ENCODE data around the gene OCA2. TPM values are rescaled to one million over a fixed set of nuclear protein-coding genes. Genes with fewer than 3 reads are reported as not detected.
"Not testable (repeated sequence)": the region's sequence is repeated elsewhere in the genome, so short reads cannot be mapped to it uniquely, and the experiment has no call there.

Gene OCA2
- total RNA-seq, 1 donor = not detected

- no peak for TF ChIP-seq CTCF (IDR thresholded peaks at IDR 0.05; ENCODE audit: insufficient read depth, low read length)
- DNase-seq (ENCODE audit: low read depth) = no peak
Measured at GRCh38 chr15:28014623-28015200, 84.4 kb downstream of the OCA2 start.

GRCh38 chr15:28013976-28014375, 85.1 kb downstream of the OCA2 start:
- H3K4me3 ChIP-seq (ENCODE audit: low read depth, low read length) = no peak overlapping the region
- no peak for TF ChIP-seq CTCF (IDR thresholded peaks at IDR 0.05; ENCODE audit: insufficient read depth, low read length)
- no peak for DNase-seq (ENCODE audit: low read depth)

More at GRCh38 chr15:28014623-28015200, 84.4 kb downstream of the OCA2 start:
- H3K4me3 ChIP-seq (ENCODE audit: low read depth, low read length) = no peak overlapping the region

- no peak overlapping the region for H3K4me3 ChIP-seq (ENCODE audit: low read depth, low read length)
- TF ChIP-seq CTCF (IDR thresholded peaks at IDR 0.05; ENCODE audit: insufficient read depth, low read length) = no peak
- DNase-seq (ENCODE audit: low read depth) = no peak
Measured at GRCh38 chr15:28013480-28013879, 85.6 kb downstream of the OCA2 start.

GRCh38 chr15:28012231-28012630, 86.9 kb downstream of the OCA2 start:
- no peak for TF ChIP-seq CTCF (IDR thresholded peaks at IDR 0.05; ENCODE audit: insufficient read depth, low read length)
- DNase-seq (ENCODE audit: low read depth) = no peak
- no peak overlapping the region for H3K4me3 ChIP-seq (ENCODE audit: low read depth, low read length)

GRCh38 chr15:28008175-28008574, 90.9 kb downstream of the OCA2 start:
- H3K4me3 ChIP-seq (ENCODE audit: low read depth, low read length); DNase-seq (ENCODE audit: low read depth): not testable (repeated sequence)

- TF ChIP-seq CTCF (IDR thresholded peaks at IDR 0.05; ENCODE audit: insufficient read depth, low read length) = no peak
- H3K4me3 ChIP-seq (ENCODE audit: low read depth, low read length) = no peak overlapping the region
- no peak for DNase-seq (ENCODE audit: low read depth)
Measured at GRCh38 chr15:28006116-28006905, 92.8 kb downstream of the OCA2 start.

GRCh38 chr15:28005004-28005527, 94.0 kb downstream of the OCA2 start:
- no peak overlapping the region for H3K4me3 ChIP-seq (ENCODE audit: low read depth, low read length)
- DNase-seq (ENCODE audit: low read depth) = no peak
- TF ChIP-seq CTCF (IDR thresholded peaks at IDR 0.05; ENCODE audit: insufficient read depth, low read length) = no peak
